Ectodermal cell (in vitro differentiated cells): ENCODE measurements around the gene TMPRSS6.

Source experiments
- H3K27ac ChIP-seq: 2 replicates; pipeline ENCODE4 v1.7.0; 2013; ENCODE audit warnings: mild to moderate bottlenecking, low read depth, low read length; ENCODE audit not compliant: insufficient read depth, poor library complexity, severe bottlenecking
- H3K27me3 ChIP-seq: 2 replicates; pipeline ENCODE4 v1.7.0; 2013; ENCODE audit warnings: mild to moderate bottlenecking, low read length; ENCODE audit not compliant: insufficient read depth, control insufficient read depth, poor library complexity, severe bottlenecking
- H3K36me3 ChIP-seq: one replicate; pipeline ENCODE4 v1.7.0; 2013; ENCODE audit warnings: low read length; ENCODE audit not compliant: control insufficient read depth, insufficient read depth
- H3K4me1 ChIP-seq: one replicate; pipeline ENCODE4 v1.7.0; 2013; ENCODE audit warnings: low read length; ENCODE audit not compliant: control insufficient read depth, insufficient read depth
- H3K4me3 ChIP-seq: 2 replicates; pipeline ENCODE4 v1.7.0; 2013; ENCODE audit warnings: low read depth, low read length, control low read depth; ENCODE audit not compliant: insufficient read depth
- H3K9me3 ChIP-seq: 2 replicates; pipeline ENCODE4 v1.7.0; 2013; ENCODE audit warnings: mild to moderate bottlenecking, low read length, moderate library complexity; ENCODE audit not compliant: control insufficient read depth
- WGBS, 2 experiments: methylation state at CpG; one replicate each; pipeline ENCODE4 v1.1.7; 2013; ENCODE audit warnings: missing lambda C conversion rate in 2 of 2; 5-methylcytosine and 5-hydroxymethylcytosine counted together

The TMPRSS6 gene

GRCh38 chr22:37089434-37089833 lies 20.1 kb downstream of the TMPRSS6 start:
- Histone ChIP-seq H3K9me3 (no peaks in the 10 kb centered on the region), H3K36me3 (no peaks in the 10 kb centered on the region), H3K4me3 (no peak overlapping the region), H3K27me3 (no peaks in the 10 kb centered on the region), H3K4me1 (peaks cover 6% of the 10 kb centered on the region), H3K27ac (no peak overlapping the region)
- 85 to 88% methylated on average over 12 of the region's 12 CpGs for WGBS, 2 experiments

GRCh38 chr22:37088750-37089408 lies 20.6 kb downstream of the TMPRSS6 start:
- no peaks in the 10 kb centered on the region for H3K27me3 ChIP-seq
- 92% methylated on average over 17 of the region's 17 CpGs for WGBS, 2 experiments

GRCh38 chr22:37088108-37088605 lies 21.4 kb downstream of the TMPRSS6 start:
- no peaks in the 10 kb centered on the region for H3K36me3 ChIP-seq
- H3K27me3 ChIP-seq, result no peaks in the 10 kb centered on the region
- H3K27ac ChIP-seq, result no peak overlapping the region
- H3K4me1 ChIP-seq, result peaks cover 6% of the 10 kb centered on the region
- no peak overlapping the region for H3K4me3 ChIP-seq
- WGBS, 2 experiments, result 52 to 63% methylated on average over 6 of the region's 6 CpGs
- H3K9me3 ChIP-seq, result no peaks in the 10 kb centered on the region

More at GRCh38 chr22:37088750-37089408, 20.6 kb downstream of the TMPRSS6 start:
- Histone ChIP-seq H3K4me3 (no peak overlapping the region), H3K36me3 (no peaks in the 10 kb centered on the region), H3K27ac (no peak overlapping the region), H3K4me1 (peaks cover 6% of the 10 kb centered on the region), H3K9me3 (no peaks in the 10 kb centered on the region)

- no peaks in the 10 kb centered on the region for H3K27me3 ChIP-seq
- no peaks in the 10 kb centered on the region for H3K4me1 ChIP-seq
- 90 to 93% methylated on average over 15 of the region's 15 CpGs for WGBS, 2 experiments
- no peak overlapping the region for H3K27ac ChIP-seq
- no peaks in the 10 kb centered on the region for H3K9me3 ChIP-seq
- H3K4me3 ChIP-seq, result no peak overlapping the region
- no peaks in the 10 kb centered on the region for H3K36me3 ChIP-seq
These were observed 23.3 kb downstream of the TMPRSS6 start for GRCh38 chr22:37086184-37086583.

GRCh38 chr22:37084385-37084784 lies 25.1 kb downstream of the TMPRSS6 start:
- no peaks in the 10 kb centered on the region for H3K27me3 ChIP-seq
- H3K27ac ChIP-seq, result no peak overlapping the region
- no peak overlapping the region for H3K4me3 ChIP-seq
- H3K9me3 ChIP-seq, result no peaks in the 10 kb centered on the region
- H3K36me3 ChIP-seq, result no peaks in the 10 kb centered on the region
- 91 to 92% methylated on average over 10 of the region's 10 CpGs for WGBS, 2 experiments
- no peaks in the 10 kb centered on the region for H3K4me1 ChIP-seq

- Histone ChIP-seq H3K36me3 (no peaks in the 10 kb centered on the region), H3K4me1 (no peaks in the 10 kb centered on the region), H3K27ac (no peak overlapping the region), H3K27me3 (no peaks in the 10 kb centered on the region), H3K9me3 (no peaks in the 10 kb centered on the region), H3K4me3 (no peak overlapping the region)
- 90 to 92% methylated on average over 6 of the region's 6 CpGs for WGBS, 2 experiments
These were observed 25.6 kb downstream of the TMPRSS6 start for GRCh38 chr22:37083914-37084313.

- H3K4me3 ChIP-seq, result no peak overlapping the region
- no peaks in the 10 kb centered on the region for H3K4me1 ChIP-seq
- no peak overlapping the region for H3K27ac ChIP-seq
- no peaks in the 10 kb centered on the region for H3K36me3 ChIP-seq
- H3K27me3 ChIP-seq, result no peaks in the 10 kb centered on the region
- H3K9me3 ChIP-seq, result no peaks in the 10 kb centered on the region
- 93 to 95% methylated on average over 10 of the region's 10 CpGs for WGBS, 2 experiments
These were observed 27.2 kb downstream of the TMPRSS6 start for GRCh38 chr22:37082251-37082873.

- H3K36me3 ChIP-seq, result no peaks in the 10 kb centered on the region
- 94 to 95% methylated on average over 12 of the region's 12 CpGs for WGBS, 2 experiments
- H3K4me3 ChIP-seq, result no peak overlapping the region
- H3K9me3 ChIP-seq, result no peaks in the 10 kb centered on the region
- H3K4me1 ChIP-seq, result no peaks in the 10 kb centered on the region
- H3K27me3 ChIP-seq, result peaks cover 13% of the 10 kb centered on the region
- H3K27ac ChIP-seq, result no peak overlapping the region
These were observed 28.7 kb downstream of the TMPRSS6 start for GRCh38 chr22:37080838-37081237.

GRCh38 chr22:37080438-37080837 lies 29.1 kb downstream of the TMPRSS6 start:
- no peak overlapping the region for H3K4me3 ChIP-seq
- H3K9me3 ChIP-seq, result no peaks in the 10 kb centered on the region
- H3K27me3 ChIP-seq, result peaks cover 13% of the 10 kb centered on the region
- 93% methylated on average over 6 of the region's 6 CpGs for WGBS, 2 experiments
- H3K4me1 ChIP-seq, result no peaks in the 10 kb centered on the region
- no peaks in the 10 kb centered on the region for H3K36me3 ChIP-seq
- H3K27ac ChIP-seq, result no peak overlapping the region

GRCh38 chr22:37079668-37080171 lies 29.8 kb downstream of the TMPRSS6 start:
- Histone ChIP-seq H3K4me3 (no peak overlapping the region), H3K9me3 (no peaks in the 10 kb centered on the region), H3K36me3 (no peaks in the 10 kb centered on the region), H3K27me3 (peaks cover 20% of the 10 kb centered on the region), H3K4me1 (no peaks in the 10 kb centered on the region), H3K27ac (no peak overlapping the region)
- WGBS, 2 experiments, result 76% methylated on average over 15 of the region's 15 CpGs
